HepG2 (cell line): ENCODE results near the gene MFF.

Experiments
- ADNP ChIP-seq: sonication (generic); formaldehyde crosslinking; IDR thresholded peaks from 2 replicates; pipeline ENCODE4 v1.4.0; 2020; ENCODE audit warnings: missing genetic modification reagents
- ARNT ChIP-seq: fragments of 450-650 bp; IDR thresholded peaks from 2 replicates; pipeline ENCODE4 v1.6.1; 2017
- CREB1 ChIP-seq, 2 experiments: fragments of 450-650 bp in 1 of 2; IDR thresholded peaks; 2 replicates each; pipeline ENCODE4 v1.6.1; 2016 to 2017; ENCODE audit warnings: control low read depth in 1 of 2, mild to moderate bottlenecking in 1 of 2, missing compliant biosample characterization in 1 of 2, missing genetic modification characterization in 1 of 2
- EZH2 ChIP-seq: conservative IDR thresholded peaks from 2 replicates; pipeline ENCODE4 v1.6.1; 2012; ENCODE audit warnings: mild to moderate bottlenecking, low read depth, low read length, moderate library complexity
- HMG20A ChIP-seq: IDR thresholded peaks from 2 replicates; pipeline ENCODE4 v1.6.1; 2016; ENCODE audit warnings: borderline replicate concordance
- POLR2A ChIP-seq, 2 experiments: IDR thresholded peaks; 2 replicates each; pipeline ENCODE4 v1.6.1; 2011; ENCODE audit warnings: low read depth in 2 of 2, low read length in 2 of 2, mild to moderate bottlenecking in 1 of 2, moderate library complexity in 1 of 2; ENCODE audit not compliant: insufficient read depth in 1 of 2
- POLR2AphosphoS5 ChIP-seq: IDR thresholded peaks from 2 replicates; pipeline ENCODE4 v1.6.1; 2012; ENCODE audit warnings: low read depth, low read length
- ZNF292 ChIP-seq: sonication (generic); formaldehyde crosslinking; IDR thresholded peaks from 2 replicates; pipeline ENCODE4 v1.8.1; 2022; ENCODE audit warnings: mild to moderate bottlenecking, low read depth, missing genetic modification reagents, borderline replicate concordance
- TF ChIP-seq, protein P1 (sequence below): sonication (generic); IDR thresholded peaks from 2 replicates; pipeline ENCODE4 v1.6.1; 2016; ENCODE audit warnings: low read depth, borderline replicate concordance
- TF ChIP-seq, protein P2 (sequence below): sonication (generic); formaldehyde crosslinking; IDR thresholded peaks from 2 replicates; pipeline ENCODE4 v1.5.0; 2020; ENCODE audit warnings: mild to moderate bottlenecking, missing genetic modification reagents, moderate library complexity
- TF ChIP-seq, protein P3 (sequence below), 2 experiments: sonication (generic) in 1 of 2; formaldehyde crosslinking in 1 of 2; IDR thresholded peaks; 2 replicates each; pipeline versions ENCODE4 v1.4.0 to v1.6.1; 2018 to 2020; ENCODE audit warnings: missing genetic modification reagents in 2 of 2, borderline replicate concordance in 1 of 2, low read depth in 1 of 2, mild to moderate bottlenecking in 1 of 2, missing biosample characterization in 1 of 2
- TF ChIP-seq, protein P4 (sequence below): sonication (generic); formaldehyde crosslinking; conservative IDR thresholded peaks from 2 replicates; pipeline ENCODE4 v1.4.0; 2020; ENCODE audit warnings: missing genetic modification reagents

DNA sequence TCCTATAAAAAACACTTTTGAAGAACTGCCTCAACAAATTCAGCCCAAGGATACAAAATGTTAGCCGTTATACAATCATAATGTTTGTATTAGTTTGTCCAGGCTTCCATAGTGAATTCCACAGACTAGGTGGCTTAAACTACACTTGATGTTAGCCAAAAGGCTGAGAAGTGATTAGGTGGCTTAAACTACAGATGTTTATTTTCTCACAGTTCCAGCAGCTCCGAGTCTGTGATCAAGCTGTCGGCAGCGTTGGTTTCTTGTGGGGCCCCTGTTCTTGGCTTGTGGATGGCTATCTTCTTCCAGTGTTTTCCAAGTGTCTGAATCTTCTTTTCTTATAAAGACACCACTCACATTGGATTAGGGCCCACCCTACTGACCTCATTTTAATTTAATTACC, 31.5 kb upstream of the MFF start:
- no peak for TF ChIP-seq CREB1 (IDR thresholded peaks at IDR 0.05)
- TF ChIP-seq CREB1 (CRISPR knock-in tag; IDR thresholded peaks at IDR 0.05): no peak
- TF ChIP-seq, protein P1, sequence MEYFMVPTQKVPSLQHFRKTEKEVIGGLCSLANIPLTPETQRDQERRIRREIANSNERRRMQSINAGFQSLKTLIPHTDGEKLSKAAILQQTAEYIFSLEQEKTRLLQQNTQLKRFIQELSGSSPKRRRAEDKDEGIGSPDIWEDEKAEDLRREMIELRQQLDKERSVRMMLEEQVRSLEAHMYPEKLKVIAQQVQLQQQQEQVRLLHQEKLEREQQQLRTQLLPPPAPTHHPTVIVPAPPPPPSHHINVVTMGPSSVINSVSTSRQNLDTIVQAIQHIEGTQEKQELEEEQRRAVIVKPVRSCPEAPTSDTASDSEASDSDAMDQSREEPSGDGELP: no peak
- TF ChIP-seq, protein P2, sequence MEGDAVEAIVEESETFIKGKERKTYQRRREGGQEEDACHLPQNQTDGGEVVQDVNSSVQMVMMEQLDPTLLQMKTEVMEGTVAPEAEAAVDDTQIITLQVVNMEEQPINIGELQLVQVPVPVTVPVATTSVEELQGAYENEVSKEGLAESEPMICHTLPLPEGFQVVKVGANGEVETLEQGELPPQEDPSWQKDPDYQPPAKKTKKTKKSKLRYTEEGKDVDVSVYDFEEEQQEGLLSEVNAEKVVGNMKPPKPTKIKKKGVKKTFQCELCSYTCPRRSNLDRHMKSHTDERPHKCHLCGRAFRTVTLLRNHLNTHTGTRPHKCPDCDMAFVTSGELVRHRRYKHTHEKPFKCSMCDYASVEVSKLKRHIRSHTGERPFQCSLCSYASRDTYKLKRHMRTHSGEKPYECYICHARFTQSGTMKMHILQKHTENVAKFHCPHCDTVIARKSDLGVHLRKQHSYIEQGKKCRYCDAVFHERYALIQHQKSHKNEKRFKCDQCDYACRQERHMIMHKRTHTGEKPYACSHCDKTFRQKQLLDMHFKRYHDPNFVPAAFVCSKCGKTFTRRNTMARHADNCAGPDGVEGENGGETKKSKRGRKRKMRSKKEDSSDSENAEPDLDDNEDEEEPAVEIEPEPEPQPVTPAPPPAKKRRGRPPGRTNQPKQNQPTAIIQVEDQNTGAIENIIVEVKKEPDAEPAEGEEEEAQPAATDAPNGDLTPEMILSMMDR (CRISPR knock-in tag): no peak
- no peak for TF ChIP-seq ARNT
- no peak for TF ChIP-seq EZH2
- TF ChIP-seq ZNF292 (CRISPR knock-in tag): no peak
- TF ChIP-seq ADNP (CRISPR knock-in tag): no peak
- TF ChIP-seq, protein P3, sequence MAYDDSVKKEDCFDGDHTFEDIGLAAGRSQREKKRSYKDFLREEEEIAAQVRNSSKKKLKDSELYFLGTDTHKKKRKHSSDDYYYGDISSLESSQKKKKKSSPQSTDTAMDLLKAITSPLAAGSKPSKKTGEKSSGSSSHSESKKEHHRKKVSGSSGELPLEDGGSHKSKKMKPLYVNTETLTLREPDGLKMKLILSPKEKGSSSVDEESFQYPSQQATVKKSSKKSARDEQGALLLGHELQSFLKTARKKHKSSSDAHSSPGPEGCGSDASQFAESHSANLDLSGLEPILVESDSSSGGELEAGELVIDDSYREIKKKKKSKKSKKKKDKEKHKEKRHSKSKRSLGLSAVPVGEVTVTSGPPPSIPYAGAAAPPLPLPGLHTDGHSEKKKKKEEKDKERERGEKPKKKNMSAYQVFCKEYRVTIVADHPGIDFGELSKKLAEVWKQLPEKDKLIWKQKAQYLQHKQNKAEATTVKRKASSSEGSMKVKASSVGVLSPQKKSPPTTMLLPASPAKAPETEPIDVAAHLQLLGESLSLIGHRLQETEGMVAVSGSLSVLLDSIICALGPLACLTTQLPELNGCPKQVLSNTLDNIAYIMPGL (CRISPR knock-in tag; IDR thresholded peaks at IDR 0.05; ENCODE audit: borderline replicate concordance in 1 of 2, low read depth in 1 of 2): no peak
- no peak for TF ChIP-seq POLR2AphosphoS5
- no peak for TF ChIP-seq HMG20A (CRISPR knock-in tag)
- no peak for TF ChIP-seq POLR2A (IDR thresholded peaks at IDR 0.05; ENCODE audit: insufficient read depth in 1 of 2, low read depth in 2 of 2, low read length in 2 of 2)
- TF ChIP-seq, protein P4, sequence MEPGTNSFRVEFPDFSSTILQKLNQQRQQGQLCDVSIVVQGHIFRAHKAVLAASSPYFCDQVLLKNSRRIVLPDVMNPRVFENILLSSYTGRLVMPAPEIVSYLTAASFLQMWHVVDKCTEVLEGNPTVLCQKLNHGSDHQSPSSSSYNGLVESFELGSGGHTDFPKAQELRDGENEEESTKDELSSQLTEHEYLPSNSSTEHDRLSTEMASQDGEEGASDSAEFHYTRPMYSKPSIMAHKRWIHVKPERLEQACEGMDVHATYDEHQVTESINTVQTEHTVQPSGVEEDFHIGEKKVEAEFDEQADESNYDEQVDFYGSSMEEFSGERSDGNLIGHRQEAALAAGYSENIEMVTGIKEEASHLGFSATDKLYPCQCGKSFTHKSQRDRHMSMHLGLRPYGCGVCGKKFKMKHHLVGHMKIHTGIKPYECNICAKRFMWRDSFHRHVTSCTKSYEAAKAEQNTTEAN (CRISPR knock-in tag): no peak
